HG02938 (cell line): ENCODE measurements around the gene ZNF555.
A peak's percentile ranks its signal among the peaks of the same experiment; 100 is the strongest.
"Not testable (repeated sequence)": the region's sequence is repeated elsewhere in the genome, so short reads cannot be mapped to it uniquely, and the experiment has no call there.

Experiments used
- ATAC-seq: cut with Tn5 transposase; IDR thresholded peaks from one replicate; pipeline ENCODE4 v1.9.1; 2021; ENCODE audit warnings: mild to moderate bottlenecking, moderate library complexity; ENCODE audit not compliant: unreplicated experiment

Gene ZNF555

DNA sequence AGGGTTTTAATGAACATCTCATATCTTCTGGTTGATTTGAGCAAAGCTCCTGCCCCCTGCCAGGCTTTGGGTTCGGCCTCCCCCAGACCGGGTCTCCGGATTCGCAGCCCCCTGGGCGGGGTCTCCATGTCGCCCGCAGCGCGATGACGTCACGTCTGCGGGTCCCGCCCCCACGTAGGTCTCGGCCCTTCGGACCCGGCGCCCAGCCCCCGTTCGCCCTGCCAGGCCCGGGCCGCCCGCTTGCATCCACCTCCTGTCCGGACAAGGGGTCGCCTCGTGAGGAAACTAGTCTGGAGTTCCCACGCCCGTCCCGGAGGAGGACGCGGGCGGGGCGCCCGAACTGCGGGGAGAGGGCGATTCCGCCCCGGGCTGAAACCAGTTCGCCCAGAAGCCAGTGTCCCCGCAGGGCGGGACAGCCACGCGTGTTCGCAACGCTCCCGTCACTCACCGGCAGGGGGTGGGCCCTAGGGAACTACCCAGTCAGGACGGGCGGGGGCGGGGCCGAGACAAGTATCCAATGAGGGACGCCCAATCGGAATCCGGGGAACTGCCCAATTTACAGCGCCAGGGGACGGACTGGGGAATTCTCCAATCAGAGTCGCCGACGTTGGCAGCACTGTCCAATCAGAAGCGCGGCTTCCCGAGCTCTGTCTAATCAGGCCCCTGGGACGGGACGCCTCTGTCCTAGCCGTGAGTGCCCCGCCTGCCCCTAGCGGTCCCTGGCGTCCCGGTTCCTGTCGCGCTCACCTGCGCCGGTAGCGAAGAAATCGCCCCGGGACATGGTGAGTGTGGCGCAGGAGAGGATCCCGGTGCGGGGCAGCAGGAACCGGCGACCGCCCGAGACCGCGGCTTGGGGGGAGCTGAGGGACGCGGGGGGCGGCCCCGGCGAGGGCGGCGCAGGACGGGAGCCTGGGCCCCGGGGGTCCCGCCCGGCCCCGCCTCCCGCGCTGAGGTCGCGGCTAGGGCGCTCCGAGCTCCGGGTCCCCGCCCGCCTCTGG lies at the start of gene ZNF555:
Gene ZNF555, plus strand, starts transcription at position 682 of the 998 bp plus-strand sequence. Its CDS starts 98 bp downstream, at position 780.
- ATAC-seq = peak; percentile 94

DNA sequence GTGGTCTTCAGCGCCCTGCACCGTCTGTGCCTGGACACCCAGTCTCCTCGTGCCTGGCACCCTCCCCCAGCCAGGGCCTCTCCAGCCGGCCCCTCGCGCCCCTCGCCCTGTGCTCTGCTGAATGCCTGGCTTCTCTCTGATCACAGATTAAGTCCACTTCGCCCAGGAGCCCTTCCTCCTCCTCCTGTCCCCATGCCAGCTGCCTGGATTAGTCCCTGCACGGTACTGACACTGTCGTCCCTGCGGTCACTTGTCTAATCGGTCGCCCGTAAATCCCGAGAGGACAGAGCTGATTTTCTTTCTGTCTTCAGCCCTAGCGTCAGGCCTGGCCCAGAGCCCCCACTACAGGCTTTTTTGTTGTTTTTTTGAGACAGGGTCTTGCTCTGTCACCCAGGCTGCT lies 49.4 kb upstream of the ZNF555 start:
- no peak for ATAC-seq

DNA sequence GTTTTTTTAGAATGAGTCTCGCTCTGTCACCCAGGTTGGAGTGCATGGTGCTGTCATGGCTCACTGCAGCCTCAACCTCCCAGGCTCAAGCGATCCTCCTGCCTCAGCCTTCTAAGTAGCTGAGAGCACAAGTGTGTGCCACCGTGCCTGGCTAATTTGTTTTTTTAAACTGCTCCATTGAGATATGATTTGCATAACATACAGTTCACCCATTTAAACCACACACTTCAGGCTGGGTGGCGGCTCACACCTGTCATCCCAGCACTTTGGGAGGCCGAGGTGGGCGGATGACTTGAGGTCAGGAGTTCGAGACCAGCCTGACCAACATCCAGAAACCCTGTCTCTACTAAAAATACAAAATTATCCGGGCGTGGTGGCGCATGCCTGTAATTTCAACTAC lies 48.6 kb upstream of the ZNF555 start:
- ATAC-seq = not testable (repeated sequence)

DNA sequence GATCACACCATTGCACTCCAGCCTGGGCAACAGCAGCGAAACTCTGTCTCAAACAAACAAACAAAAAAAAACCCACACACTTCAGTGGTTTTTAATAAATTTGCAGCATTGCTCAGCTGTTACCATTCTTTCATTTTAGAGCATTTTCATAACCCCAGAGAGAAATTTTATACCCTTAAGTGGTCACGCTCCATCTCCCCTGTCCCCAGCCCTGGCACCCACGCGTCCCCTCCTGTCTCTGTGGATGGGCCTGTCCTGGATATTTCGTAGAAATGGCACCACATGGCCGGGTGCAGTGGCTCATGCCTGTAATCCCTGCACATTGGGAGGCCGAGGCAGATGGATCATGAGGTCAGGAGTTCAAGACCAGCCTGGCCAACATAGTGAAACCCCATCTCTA lies 48.1 kb upstream of the ZNF555 start:
- no peak for ATAC-seq

DNA sequence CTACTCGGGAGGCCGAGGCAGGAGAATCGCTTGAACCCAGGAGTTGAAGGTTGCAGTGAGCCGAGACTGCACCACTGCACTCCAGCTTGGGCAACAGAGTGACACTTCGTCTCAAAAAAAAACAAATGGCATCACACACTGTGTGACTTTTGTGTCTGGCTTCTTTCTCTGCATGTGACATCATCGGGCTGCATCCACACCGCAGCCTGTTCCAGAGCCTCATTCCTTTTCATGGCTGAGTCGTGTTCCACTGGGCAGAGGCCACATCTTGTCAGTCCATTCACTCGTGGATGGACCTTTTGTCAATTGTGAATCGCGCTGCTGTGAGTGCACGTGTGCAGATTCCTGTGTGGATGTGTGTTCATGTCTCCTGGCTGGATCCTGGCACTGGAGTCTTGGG lies 47.7 kb upstream of the ZNF555 start:
- ATAC-seq = no peak

DNA sequence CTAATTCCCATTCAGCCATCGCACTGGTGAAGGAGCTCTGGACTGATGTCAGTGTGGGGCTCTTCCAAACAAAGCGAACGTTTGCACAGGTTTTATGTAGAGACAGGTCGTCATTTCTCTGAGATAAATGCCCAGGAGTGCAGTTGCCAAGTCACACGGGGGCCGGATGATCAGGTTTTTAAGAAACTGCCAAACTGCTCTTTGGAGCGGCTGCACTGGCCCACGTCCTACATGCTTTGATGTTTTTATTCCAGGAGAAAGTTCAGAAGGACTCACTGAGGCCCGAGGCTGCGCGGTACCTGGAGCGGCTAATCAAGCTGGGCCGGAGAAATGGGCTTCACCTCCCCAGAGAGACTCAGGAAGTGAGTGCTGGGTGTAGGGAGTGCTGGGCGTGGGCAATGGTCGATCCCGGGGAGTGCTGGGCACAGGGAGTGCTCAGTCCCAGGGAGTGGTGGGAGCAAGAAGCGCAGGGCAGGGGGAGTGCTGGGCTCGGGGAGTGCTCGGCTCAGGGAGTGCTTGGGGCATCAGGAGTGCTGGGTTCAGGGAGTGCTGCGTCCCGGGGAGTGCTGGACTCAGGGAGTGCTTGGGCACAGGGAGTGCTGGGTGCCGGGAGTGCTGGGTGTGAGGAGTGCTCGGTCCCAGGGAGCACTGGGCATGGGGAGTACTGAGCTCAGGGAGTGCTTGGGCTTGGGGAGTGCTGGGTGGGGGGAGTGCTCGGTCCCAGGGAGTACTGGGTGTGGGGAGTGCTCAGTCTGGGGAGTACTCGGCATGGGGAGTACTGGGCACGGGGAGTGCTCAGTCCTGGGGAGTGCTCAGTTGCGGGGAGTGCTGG lies 45.2 kb upstream of the ZNF555 start:
- no peak for ATAC-seq

DNA sequence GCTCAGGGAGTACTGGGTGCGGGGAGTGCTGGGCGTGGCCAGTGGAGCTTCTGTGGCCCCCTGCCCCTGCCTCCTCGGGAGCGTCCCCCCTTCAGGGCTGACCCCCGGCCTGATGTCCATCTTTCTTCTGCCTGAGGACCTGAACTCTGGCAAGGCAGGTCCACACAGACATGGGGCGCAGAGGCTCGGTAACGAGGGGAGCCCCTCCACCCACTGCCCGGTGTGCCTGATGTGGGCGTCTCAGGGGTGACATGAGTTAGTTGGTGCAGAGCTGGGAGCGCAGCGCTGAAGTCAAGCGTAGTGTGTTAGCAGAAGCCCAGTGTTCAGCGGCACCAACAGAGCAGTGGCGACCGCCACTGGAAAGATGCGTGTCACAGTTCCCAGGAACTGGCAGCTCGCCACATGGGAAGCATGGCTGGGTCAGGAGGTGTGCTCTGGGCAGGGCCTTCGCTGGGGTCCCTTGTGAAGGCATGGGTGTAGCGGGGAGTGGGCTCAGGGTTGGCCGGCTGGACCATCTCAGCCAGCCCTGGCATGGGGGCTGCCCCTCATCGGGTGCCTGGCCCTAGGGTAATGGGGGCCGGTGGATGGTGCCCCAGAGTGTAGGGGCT lies 44.5 kb upstream of the ZNF555 start:
- no peak for ATAC-seq

DNA sequence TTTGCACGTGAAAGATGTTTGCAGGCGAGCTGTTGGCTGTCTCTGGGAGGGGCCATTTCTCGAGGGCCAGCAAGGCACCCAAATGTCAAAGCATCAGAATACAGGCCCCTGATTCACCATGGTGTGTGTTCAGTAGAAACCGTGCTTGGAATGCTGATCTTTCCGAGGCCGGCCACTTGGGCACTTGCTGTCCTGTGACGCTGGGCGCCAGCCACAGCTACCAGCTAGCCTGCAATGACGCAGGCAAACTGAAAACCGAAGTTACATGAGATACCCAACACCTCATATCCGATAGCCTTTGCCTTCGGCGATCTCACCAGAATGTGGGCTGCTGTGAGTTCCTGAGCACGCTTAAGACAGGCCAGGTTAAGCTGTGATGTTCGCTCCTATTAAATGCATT lies 44.0 kb upstream of the ZNF555 start:
- no peak for ATAC-seq

DNA sequence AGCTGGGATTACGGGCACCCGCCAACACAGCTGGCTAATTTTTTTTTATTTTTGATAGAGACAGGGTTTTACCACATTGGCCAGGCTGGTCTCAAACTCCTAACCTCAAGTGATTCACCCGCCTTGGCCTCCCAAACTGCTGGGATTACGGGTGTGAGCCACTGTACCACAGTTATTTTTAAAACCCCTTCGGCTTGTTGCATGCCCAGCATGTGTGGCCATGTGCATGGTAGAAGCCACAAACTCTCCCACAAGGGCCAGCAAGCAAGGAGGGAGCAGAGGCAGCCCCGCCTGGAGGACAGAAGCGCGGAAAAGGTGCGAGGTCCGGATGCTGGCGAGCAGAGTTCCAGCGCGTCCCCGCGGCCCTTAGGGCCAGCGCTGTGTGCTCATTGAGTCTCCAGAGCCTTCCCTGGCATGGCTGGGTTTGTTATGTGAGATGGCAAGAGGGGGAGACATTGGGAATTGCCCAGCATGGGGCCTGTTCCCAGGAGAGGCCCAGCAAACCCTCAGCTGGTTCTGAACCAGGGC lies 43.1 kb upstream of the ZNF555 start:
- no peak for ATAC-seq

DNA sequence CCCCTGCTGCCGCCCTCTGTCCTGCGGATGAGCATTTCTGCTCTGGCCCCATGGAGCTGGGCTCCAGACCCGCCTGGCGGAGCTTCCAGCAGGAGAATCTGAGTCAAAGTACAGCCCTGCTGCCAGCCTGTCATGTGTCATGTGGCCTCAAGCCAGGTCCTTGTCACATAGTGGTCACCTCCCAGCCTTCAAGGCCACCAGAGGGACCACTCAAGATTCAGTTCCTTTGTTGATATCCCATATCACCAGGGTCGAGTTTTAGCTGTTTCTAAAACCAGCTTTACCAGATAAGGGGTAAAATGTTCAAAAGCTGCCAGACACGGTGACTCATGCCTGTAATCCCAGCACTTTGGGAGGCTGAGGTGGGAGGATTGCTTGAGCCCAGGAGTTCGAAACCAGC lies 42.5 kb upstream of the ZNF555 start:
- no peak for ATAC-seq

DNA sequence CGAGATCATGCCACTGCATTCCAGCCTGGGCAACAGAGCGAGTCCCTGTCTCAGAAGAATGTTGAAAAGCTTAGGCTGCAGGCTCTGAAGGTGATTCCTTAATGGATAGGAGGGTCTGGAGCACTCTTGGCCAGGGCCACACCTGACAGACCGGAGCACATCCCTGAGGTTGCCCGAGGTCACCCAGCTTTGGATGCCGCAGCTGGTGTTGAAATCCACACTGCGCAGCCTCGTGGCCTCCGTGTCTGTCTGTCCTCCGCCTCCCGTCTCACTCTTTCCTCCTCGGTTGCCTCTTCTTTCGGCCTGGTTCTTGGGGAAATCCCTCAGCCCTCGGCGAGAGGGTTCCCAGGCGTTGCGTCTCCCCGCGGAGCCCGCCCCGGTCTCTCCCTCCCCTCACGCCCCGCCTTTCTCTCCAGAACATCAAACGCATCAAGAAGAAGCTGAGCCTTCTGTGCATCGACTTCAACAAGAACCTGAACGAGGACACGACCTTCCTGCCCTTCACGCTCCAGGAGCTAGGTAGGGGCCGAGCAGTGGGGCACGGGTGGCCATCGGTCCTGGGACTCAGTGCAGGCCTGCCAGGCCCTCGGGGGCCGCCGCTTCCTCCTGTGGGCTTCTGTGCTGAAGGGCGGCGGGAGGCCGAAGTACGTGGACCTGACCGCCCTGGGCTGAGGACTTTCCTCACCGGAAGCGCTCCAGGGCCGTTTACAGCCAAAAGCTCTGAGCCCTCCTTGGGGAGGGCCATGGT lies 41.8 kb upstream of the ZNF555 start:
- ATAC-seq = no peak

DNA sequence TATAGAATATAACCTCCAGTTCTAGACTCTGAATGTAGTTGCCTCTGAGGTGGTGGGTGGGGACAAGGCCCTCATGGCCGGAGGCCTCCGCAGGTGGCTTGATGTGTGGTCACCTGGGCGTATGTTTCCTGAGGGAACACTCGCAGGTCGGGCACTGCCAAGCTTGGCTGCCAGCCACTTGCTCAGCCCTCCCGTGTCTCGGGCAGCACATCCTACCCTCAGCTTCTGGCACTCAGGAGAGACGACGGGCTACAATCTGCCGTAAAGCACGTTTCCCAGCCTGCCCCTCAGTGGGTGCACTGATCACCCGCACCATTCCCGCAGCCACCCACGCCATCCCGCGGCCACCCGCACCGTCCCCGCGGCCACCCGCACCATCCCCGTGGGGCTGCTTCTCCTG lies 40.8 kb upstream of the ZNF555 start:
- ATAC-seq = no peak

DNA sequence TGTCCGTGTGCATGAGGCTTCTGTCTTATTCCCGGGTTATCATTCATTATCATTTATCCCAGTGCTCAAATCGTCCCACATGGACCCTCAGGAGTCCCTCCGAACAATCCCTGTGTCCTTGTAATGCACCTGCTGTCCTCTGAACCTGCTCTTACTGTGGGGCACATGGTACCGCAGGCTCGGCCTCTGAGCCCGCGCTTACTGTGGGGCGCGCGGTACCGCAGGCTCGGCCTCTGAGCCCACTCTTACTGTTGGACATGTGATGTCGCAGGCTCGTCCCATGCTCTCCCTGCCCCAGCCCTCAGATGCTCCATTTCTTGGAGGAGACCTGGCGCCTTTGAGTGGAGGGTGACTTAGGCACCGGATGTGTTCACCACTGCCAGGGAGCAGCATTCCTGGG lies 38.4 kb upstream of the ZNF555 start:
- no peak for ATAC-seq

DNA sequence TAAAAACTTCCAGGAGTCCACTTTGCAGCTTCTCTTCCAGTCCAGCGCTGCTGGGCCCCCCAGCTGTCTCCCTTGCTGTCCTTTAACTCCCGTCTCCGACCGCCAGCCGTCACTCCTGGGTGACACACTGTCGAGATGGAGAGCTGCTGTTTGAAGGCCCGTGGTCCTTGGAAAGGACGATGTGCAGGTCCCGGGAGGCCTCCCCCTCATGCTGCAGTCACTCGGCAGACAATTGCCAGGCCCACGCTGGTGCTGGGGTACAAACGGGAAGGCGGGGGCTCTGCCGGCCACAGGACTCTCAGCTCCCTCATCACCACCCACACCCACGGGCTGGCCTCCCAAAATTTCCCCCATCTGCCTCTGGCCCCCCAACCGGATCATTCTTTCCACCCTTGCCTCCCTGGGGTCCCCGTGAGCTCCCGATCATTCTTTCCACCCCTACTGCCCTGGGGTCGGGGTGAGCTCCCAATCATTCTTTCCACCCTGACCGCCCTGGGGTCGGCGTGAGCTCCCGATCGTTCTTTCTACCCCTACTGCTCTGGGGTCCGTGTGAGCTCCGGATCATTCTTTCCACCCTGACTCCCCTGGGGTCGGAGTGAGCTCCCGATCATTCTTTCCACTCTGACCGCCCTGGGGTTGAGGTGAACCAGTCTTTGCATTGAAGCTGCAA lies 37.7 kb upstream of the ZNF555 start:
- ATAC-seq = no peak

DNA sequence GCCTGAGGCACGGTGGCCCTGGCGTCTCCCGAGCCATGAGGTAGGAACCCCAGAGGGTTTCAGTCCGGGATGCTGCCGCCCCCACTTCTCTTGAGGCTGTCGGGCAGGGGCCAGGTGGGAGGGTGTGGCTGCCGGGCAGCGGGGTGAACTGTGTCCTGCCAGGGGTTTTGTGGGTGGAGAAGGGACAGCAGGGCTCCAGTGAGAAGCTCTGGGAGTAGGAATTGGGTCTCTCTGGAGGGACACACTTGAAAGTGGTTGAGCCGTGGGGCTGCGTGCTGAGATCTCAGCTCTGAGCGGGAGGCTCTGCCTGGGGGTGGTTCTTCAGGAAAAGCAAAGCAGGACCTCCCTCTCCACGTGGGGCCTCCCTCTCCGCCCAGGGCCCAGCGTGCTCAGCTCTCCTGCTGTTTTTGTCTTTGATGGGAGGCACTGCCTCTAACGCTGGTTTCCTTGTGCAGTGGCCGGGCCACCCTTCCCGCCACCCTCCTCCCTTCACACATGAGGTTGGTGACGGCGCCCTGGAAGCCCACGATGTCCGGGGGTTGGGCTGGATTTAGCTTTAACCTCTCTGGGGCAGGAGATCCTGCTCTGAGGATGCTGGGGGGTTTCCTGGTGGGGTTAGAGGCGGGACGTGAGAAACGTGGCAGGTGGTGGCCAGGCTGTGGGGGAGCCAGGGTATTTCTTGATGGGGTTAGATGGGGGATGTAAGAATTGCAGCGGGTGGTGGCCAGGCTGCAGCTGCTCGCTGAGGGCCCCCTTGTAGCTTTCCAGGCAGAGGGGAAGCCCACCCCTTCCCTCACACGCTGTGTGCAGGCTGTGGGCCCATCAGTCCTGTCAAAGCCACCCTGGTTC lies 36.9 kb upstream of the ZNF555 start:
- no peak for ATAC-seq

DNA sequence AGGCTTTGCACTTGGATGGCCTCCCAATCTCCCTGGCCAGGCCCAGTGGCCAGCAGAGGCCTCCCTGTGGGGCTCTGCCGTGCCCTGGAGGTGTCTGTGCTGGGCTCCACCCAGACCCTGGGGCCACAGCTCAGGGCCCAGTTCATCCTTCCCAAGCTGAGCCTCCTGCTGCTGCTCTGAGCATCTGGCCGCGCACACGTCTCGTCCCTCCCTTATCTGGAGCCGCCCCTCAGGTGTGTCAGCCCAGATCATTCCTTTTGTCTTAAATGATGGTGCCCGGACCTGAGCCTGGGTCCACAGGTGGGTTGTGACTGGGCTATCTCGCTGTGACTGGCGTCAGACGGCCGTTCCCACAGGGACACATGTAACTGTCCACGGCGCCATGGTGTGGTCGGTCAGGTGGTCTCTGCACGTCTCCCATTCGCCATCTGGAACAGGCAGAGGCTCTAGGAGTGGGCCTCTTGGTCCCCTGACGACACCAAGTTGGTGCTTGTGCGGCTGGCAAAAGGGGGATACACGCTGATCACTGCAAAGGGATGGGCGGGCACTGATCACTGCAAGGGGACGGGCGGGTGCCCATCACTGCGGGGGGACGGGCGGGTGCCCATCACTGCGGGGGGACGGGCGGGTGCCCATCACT lies 35.9 kb upstream of the ZNF555 start:
- no peak for ATAC-seq

DNA sequence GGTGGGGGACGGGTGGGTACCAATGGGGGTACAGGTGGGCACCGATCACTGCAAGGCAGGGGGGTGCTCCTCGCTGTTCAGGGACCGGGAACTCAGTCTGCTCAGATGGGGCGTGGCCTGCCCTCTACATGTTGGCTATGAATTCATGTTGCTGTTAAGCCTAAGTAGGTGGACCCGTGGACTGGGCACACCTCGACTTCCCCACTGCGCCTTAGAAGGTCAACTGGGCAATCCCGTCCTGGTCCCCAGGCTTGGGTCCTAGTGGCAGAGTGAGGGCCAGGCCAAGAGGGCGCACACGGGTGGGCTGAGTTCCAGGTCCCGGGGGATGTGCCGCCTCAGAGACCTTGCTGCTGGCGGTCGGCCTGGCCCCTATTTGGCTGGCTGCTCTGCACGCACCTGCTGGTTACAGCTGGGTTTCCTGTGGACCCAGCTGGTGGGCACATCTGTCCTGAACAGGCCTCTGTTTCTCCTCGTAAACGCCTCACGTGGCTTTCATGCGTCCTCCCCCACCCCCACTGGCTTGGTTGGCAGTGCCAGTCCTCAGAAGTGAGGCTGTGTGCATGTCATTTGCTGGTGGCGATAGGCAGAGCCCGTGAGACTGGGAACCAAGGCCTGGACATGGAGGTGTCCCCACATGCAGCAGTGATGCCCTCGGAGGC lies 35.2 kb upstream of the ZNF555 start:
- no peak for ATAC-seq
